HG02852 (cell line): ENCODE measurements around the gene PFDN2.
A peak's percentile ranks its signal among the peaks of the same experiment; 100 is the strongest.

ENCODE experiments used
- ATAC-seq: cut with Tn5 transposase; IDR thresholded peaks from one replicate; pipeline ENCODE4 v1.9.1; 2021; ENCODE audit warnings: mild to moderate bottlenecking, moderate library complexity; ENCODE audit not compliant: unreplicated experiment

Gene PFDN2

GRCh38 chr1:161106431-161106830, 11.4 kb downstream of the PFDN2 start:
- no peak for ATAC-seq

DNA sequence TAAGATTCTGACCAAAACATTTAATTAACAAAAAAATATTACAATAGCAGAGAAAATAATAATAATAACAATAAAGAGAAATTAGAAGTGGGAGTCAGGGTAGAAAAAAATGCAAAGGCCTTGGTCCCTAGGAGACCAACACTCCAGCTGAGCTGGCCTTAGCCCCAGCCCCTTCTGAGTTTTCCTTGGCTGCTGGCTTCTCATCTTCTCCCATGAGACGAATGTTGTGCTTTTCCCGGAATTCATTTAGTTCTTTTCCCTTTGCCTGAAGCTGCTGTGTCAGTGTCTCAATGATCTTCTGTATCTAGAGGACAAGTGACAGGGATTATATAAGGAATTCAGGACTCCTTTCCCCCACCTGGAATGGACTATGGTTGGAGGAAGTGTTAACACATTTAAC, 17.3 kb downstream of the PFDN2 start:
- no peak for ATAC-seq

- ATAC-seq = no peak
Measured at GRCh38 chr1:161099090-161099802, 18.6 kb downstream of the PFDN2 start.

DNA sequence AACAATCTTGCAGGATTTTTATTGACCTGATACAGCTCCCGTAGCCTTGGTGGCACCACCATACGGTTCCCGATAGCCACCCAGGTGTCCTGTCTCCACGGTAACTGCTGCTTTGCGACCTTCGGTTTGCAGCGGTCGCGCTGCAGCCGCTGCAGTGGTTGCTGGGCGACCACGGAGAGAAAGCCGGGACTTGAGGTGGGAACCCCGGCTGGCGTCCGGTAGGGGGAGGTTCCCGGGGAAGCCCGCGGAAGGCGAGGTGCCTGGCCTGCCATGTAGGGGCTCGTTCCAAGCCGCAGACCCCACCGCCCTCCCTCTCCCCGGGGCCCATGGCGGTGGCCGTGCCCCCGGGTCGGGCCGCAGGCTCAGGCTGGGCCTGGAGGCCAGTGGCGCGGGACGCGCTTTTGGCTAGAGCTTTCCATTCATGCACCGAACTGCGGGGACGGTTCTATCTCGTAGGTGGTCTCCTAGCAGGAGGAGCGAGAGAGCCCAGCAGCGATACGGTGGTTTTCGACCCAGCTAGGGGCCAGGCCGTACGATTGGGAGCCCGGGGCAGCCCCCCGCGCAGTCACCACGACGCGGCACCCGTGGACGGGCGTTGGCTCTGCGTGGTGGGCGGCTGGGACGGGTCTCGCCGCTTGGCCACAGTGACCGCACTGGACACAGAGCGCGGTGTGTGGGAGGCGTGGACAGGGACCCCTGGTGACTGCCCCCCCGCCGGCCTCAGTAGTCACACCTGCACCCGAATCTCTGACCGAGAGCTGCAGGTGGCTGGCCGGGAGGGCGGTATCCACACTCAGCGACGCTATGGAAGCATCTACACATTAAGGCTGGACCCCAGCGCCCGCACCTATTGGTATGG, 19.4 kb downstream of the PFDN2 start, which contains the start of gene KLHDC9:
Gene KLHDC9 (plus strand): TSS at position 152 of the 859 bp plus-strand sequence. CDS start 175 bp downstream, at position 327.
- ATAC-seq = peak; percentile 67

- ATAC-seq = no peak
Measured at GRCh38 chr1:161096530-161096929, 21.3 kb downstream of the PFDN2 start.

- ATAC-seq = no peak
Measured at GRCh38 chr1:161096015-161096414, 21.8 kb downstream of the PFDN2 start.

GRCh38 chr1:161095230-161095629, 22.6 kb downstream of the PFDN2 start:
- no peak for ATAC-seq

- ATAC-seq = no peak
Measured at GRCh38 chr1:161094481-161094880, 23.4 kb downstream of the PFDN2 start.

GRCh38 chr1:161092621-161093028, 25.2 kb downstream of the PFDN2 start:
- no peak for ATAC-seq

GRCh38 chr1:161091796-161092507, 25.9 kb downstream of the PFDN2 start:
- ATAC-seq = no peak

- ATAC-seq = no peak
Measured at GRCh38 chr1:161091093-161091492, 26.7 kb downstream of the PFDN2 start.

DNA sequence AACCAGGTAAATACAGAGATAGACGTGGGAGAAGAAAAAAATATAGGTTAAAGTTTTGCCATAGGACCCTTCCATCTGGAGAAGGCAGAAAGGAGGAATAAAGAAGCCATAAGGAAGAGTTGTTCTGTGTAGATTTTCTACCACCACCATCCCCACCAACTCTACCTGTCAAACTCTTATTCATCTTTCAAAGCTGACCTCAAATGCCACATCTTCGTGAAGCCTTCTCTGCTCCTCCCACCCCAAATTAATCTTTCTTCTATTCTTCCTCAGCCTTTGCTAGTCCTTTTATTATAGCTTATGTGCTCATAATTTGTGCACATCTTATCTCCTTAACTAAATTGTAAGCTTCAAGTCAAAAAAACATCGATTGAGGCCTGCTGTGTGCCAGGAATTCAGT, 27.2 kb downstream of the PFDN2 start:
- no peak for ATAC-seq

GRCh38 chr1:161089938-161090337, 27.9 kb downstream of the PFDN2 start:
- no peak for ATAC-seq

DNA sequence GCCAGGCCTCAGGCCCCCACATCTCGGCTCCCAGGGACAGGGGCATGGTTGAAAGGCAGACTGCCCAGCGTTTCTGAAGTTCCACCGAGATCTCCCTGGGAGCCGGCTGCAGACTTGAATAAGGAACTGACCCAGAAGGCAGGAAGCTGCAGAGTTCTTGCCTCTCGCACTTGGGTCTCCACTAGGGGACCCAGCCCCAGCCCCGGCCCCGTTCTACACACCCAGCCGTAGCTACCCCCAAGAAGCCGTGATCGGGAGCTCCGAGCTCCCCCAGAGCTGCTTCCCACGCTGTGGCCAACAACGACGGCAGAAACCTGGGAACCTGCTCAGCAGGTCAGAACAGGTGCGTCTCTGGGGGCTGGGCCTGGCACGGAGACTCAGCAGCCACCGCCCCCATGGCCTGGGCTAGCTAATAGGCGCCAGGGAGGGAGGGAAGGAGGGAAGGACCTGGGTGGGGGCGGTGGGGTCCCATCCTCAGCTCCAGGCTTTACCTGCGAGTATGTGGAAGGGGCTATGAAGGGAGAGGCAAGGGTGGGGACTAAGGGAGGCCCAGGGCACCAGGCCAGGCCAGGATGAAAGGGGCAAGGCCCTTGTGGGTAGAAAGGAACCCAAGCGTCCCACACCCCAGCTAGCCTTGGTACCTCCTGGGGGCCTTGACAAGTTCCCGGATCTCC, 28.4 kb downstream of the PFDN2 start, which contains the start of gene NECTIN4:
Gene NECTIN4 (minus strand): TSS at position 308 of the 674 bp plus-strand sequence. CDS start 262 bp downstream, at position 46.
- ATAC-seq = no peak

GRCh38 chr1:161088587-161089110, 29.2 kb downstream of the PFDN2 start:
- no peak for ATAC-seq

GRCh38 chr1:161086457-161086856, 31.4 kb downstream of the PFDN2 start:
- ATAC-seq = no peak

GRCh38 chr1:161085165-161085564, 32.7 kb downstream of the PFDN2 start:
- no peak for ATAC-seq

GRCh38 chr1:161084597-161084988, 33.2 kb downstream of the PFDN2 start:
- no peak for ATAC-seq

GRCh38 chr1:161083748-161084596, 33.9 kb downstream of the PFDN2 start:
- ATAC-seq = no peak
